Retina (tissue), 1 donor: ENCODE data around the gene PXDN.

Experiments
- DNase-seq: peaks from one replicate; pipeline ENCODE4 v3.0.0-alpha.2; 2016

Gene PXDN

GRCh38 chr2:1661891-1662605 lies 82.3 kb downstream of the PXDN start:
- DNase-seq = no peak

- no peak for DNase-seq
Observed at GRCh38 chr2:1660656-1661640, 83.4 kb downstream of the PXDN start.

GRCh38 chr2:1659951-1660565 lies 84.3 kb downstream of the PXDN start:
- DNase-seq = no peak

- no peak for DNase-seq
Observed at GRCh38 chr2:1658394-1659151, 85.7 kb downstream of the PXDN start.

GRCh38 chr2:1656961-1657841 lies 87.1 kb downstream of the PXDN start:
- DNase-seq = no peak

- DNase-seq = no peak
Observed at GRCh38 chr2:1656326-1656960, 87.9 kb downstream of the PXDN start.

- no peak for DNase-seq
Observed at GRCh38 chr2:1655461-1655860, 88.9 kb downstream of the PXDN start.

- DNase-seq = no peak
Observed at GRCh38 chr2:1654696-1655374, 89.5 kb downstream of the PXDN start.

GRCh38 chr2:1653956-1654695 lies 90.2 kb downstream of the PXDN start:
- no peak for DNase-seq

GRCh38 chr2:1652034-1652790 lies 92.1 kb downstream of the PXDN start:
- DNase-seq = no peak

- DNase-seq = no peak
Observed at GRCh38 chr2:1651121-1652033, 92.9 kb downstream of the PXDN start.

GRCh38 chr2:1650085-1650872 lies 94.0 kb downstream of the PXDN start:
- DNase-seq = no peak

GRCh38 chr2:1649103-1650084 lies 94.9 kb downstream of the PXDN start:
- DNase-seq = no peak

GRCh38 chr2:1648241-1649102 lies 95.8 kb downstream of the PXDN start:
- DNase-seq = no peak
